ENCODE results near the gene ERCC6L2.

The ERCC6L2 gene, protein sequence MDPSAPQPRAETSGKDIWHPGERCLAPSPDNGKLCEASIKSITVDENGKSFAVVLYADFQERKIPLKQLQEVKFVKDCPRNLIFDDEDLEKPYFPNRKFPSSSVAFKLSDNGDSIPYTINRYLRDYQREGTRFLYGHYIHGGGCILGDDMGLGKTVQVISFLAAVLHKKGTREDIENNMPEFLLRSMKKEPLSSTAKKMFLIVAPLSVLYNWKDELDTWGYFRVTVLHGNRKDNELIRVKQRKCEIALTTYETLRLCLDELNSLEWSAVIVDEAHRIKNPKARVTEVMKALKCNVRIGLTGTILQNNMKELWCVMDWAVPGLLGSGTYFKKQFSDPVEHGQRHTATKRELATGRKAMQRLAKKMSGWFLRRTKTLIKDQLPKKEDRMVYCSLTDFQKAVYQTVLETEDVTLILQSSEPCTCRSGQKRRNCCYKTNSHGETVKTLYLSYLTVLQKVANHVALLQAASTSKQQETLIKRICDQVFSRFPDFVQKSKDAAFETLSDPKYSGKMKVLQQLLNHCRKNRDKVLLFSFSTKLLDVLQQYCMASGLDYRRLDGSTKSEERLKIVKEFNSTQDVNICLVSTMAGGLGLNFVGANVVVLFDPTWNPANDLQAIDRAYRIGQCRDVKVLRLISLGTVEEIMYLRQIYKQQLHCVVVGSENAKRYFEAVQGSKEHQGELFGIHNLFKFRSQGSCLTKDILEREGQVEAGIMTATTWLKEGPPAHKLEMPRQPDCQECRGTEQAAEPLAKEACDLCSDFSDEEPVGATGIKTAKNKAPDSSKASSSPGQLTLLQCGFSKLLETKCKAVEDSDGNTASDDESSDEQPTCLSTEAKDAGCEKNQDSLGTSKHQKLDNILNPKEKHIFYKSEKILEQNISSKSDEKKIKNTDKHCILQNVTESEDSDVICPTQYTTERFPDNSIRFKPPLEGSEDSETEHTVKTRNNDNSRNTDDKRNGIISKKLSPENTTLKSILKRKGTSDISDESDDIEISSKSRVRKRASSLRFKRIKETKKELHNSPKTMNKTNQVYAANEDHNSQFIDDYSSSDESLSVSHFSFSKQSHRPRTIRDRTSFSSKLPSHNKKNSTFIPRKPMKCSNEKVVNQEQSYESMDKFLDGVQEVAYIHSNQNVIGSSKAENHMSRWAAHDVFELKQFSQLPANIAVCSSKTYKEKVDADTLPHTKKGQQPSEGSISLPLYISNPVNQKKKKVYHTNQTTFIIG (N-terminal part only)

DNA sequence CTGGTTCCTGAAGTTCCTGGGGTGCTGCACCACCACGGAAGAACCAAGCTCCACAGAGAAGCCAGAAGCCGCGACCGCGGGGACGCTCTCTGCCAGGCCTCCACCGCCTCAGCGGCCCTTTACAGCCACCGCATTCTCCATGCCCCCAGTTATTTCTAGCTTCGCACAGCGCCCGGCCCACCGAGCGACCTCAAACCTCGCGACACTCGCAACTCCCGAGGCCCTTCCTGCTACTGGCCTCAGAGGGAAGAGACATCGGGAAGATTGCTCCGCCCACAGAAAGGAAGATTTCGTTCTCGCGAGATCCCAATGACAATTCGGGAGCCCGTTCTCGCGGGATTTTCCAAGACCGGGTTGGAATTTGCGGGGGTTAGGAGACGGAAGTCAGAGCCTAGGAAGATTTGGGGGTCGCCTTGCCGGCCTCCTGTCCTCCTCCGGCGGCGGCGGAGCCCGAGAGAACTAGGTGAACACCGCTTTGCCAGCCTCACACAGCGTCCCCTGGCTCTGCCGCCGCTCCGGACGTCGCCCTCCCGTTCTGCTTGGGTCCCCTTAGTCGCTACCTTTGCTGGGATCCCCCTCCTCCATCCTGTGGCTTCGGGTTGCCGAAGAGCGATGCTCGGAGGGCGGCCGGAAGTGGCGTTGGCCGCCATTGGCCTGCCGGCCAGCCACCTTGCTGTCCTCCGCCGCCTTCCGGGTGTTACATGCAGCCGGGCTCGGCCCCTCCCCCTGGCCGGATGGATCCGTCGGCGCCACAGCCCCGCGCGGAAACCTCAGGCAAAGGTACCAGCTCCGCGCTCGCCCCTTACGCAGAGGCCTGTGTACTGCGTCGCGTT, at the start of gene ERCC6L2:
Gene ERCC6L2, plus strand, starts transcription at position 387 of the 833 bp plus-strand sequence. Its CDS starts 348 bp downstream, at position 735.
- DNase-seq, result peak; percentile 96 to 100 (median 98)

DNA sequence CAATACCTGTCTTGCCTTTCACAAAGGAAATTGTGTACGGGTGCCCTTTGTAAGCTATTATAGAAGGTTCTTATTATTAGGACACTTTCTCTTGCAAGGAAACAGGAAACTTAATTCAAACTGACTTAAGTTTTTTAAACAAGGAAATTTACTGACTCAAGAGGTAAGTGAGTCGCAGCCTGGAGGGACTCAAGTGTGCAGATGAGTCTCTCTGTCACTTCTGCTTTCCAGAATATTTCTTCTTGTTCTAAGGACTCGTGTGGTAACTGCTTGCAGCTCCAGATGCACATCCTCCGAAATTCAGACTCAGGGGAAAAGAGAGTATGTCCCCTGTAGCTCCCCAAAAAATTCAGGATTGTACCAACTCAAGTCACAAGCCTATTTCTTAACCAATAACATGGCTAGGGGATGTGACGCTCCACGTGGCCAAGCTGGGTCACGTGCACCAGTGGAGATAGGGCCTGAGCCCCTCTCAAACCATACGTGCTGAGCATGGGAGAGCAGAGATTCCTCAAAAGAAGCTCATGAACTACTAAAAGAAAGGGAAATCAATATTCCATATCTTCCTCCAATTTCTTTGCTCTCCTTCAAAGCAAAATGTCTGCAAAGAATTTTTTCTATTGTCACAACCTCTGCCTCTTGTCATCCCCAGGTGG, 49.2 kb upstream of the ERCC6L2 start:
- DNase-seq, result peak; percentile 20 to 49 (median 25)

DNA sequence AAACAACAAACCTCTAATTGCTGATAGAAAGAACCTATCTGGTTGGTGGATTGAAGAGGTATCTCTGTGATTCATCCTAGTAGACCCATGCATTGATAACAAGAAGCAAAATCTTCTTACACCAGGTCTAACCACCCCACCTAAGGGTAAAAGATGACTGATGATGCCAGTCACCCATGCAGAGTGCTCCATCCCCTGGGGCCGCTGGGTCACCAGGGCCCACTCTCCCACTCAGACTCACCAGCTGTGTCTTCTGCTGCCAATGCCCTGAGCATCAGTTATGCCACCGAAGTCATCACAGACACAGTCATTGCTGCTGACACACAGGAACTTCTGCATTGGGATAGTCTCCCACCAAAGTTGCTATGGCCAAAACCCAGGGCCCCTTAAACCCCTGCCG, 44.7 kb upstream of the ERCC6L2 start:
- DNase-seq, result no peak

DNA sequence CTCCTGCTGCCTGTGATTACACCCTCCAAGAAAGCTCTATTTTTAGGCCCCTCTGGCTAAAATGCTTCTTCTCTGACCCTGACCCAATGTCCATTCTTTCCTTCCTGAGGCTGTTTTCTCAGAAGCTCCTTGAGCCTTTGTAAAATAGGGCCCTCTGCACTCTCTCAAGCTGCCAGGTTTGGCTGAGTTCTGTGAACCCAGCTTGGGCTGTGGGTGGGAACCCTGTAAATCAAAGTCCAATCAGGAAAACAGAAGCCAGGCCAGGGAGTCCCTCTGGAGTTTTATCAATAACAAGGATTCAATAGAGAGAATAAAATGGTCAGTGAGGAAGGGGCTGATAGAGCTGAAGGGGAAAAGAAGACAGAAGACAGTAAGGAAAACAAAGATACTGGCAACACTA, 43.7 kb upstream of the ERCC6L2 start:
- no peak for DNase-seq

DNA sequence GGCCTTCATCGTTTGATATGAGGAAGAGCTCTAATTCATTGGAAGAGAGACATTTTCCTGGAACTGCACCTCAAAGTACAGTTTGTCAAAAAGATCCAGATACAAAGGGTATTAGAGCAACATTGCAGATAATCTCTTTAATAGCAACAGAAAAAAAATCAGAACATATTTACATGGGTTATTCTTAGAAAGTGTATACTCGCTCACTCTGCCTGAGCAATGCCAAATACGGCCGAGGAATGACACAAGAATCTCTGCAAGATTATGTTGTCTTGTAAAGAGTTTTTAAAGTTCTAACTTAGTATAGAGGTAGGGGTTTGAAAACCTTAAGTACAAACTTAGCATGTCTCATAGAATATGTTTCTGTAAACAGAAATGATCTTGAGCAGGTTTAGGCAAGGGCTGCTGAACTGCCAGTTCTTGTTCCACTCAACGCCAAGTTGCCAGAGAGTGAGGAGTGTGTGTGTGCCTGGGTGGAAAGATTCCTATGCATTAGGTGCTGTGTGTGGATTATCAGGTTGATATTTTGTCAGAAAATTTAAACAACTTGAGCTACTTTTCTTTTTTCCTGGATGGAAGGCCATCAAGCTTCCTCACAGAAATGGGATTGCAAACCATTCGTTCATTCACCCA, 41.8 kb upstream of the ERCC6L2 start:
- DNase-seq, result no peak

DNA sequence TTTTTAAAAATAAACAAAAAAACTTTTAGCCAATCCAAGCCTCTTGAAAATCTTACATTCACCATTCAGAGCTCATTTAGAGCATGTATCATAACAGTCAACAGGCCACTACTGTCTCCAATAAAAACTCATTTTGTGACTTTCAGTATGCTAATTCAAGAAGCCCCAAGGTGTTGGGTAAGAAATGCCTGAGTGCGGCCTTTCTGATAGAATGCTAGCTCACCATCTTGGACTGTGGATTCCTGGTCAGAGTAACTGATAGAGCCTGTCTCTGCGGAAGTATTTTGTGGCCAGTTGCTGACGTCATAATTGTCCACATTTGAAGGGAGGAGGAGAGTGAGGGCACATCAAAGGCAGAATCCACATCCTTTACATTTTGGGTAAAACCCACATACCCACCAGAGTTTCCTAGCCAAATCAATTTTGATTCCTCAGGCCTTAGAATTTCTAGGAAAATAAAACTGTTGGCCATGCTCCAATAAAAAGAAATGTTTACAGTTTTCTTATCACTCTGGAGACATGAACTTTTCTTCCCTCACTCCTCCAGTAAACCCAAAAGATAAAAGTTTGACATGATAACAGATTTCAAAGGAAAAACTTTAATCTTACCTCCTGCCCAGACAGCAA, 41.1 kb upstream of the ERCC6L2 start:
- DNase-seq, result no peak

DNA sequence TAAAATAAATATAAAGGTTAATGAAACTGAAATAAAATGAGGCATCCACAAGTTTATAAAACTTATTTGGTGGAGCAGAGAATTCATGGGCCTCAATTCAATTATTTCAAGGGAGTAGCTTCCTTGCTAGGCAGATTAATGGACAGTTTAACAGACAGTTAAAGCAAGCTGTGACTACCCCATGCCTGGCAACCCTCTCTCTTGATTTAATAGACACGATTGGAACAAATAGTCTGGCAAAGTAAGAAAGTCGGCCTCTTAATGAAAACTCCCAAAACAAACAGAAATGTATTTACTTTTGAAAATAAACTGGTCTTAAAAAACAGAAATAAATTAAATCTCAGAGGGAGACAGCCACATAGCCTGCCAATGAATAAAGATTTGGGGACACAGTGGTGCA, 40.1 kb upstream of the ERCC6L2 start:
- no peak for DNase-seq

DNA sequence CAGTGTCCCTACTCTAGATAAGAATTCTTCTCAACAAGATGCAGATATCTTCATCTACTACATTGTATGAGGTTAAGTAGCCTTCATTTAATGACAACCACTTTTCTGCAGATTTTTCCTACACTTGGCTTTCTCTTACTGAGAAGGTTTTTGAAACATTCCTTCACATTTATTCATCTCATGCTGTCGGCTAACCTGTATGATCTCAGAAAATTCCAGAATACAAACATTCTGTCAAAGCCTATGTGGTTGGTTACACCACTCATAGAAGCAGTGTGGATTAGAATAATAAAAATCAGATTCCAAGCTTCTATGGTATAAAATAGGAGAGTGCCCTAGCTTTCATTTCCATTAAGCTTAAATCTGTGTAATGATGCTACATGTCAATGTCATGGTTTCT, 39.4 kb upstream of the ERCC6L2 start:
- no peak for DNase-seq

DNA sequence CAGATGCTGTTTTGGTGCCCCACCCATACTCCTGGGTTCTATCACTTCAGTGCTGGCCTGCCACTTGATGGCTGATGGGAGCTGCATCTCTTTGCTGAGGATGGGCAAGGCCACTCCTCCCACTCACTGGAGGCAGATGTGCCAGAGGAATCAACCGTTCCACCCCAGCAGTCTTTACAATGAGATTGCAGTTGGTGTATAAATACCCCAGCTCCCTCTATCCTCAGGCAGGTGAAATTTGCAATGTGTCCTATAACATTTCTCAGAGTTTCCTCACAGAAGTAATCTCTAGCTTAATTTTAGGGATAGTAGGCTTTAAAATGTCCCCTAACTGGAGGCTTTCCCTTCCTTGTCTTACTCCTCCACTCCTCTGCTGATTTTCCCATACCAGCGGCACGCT, 36.5 kb upstream of the ERCC6L2 start:
- DNase-seq, result no peak

DNA sequence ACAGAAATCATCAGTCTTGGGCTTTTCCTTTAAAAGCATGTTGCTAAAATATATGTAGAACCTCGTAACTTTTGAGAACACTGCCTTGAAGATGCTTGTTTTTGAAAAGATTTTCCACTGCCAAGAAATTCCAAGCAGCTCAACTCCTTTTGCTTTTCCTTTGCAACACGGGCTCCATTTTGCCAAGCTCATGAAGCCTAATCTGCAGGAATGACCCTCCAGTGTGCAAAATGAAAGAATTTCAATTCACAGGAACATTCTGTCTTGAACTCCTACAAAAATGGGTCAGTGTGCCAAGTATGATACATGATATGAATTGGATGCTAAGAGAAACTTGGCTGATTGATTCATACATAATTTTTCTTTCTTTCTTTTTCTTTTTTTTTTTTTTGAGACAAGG, 35.4 kb upstream of the ERCC6L2 start:
- DNase-seq, result no peak

DNA sequence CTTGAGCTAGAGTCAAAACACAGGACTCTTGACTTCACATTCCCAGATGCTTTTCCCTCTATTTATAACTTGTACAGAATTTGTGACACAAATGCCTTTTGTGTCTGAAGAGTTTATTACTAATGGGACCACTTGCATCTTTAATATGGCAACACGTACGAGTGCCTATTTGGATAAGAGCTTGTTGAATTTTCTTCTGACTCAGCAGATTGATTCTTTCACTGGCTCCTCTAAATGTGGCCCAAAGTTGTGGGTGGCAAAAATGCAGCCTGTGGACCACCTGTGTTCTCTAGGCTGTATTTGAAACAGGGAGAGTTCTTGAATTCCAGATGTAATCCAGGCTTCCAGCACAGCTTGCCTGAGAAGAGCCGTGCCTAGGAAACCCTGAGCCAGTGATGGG, 34.1 kb upstream of the ERCC6L2 start:
- no peak for DNase-seq

DNA sequence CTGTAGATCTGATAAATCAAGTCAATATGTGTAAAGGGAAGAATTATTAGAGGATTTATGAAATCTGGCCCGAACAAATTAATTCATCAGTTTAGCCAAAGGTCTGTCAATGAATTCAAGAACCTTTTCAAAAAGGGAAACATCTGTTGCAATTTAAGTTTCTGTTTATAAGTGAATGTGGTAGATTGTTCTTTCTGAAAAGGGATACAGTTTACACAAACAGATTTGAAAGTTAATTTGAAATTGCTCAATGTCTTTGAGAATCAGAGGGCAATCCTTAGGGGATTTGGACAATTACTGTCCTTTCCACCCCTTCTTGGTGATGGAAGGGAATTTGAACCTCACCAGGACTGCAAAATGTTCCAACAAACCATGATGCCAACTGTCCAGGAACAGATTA, 29.7 kb upstream of the ERCC6L2 start:
- DNase-seq, result no peak

DNA sequence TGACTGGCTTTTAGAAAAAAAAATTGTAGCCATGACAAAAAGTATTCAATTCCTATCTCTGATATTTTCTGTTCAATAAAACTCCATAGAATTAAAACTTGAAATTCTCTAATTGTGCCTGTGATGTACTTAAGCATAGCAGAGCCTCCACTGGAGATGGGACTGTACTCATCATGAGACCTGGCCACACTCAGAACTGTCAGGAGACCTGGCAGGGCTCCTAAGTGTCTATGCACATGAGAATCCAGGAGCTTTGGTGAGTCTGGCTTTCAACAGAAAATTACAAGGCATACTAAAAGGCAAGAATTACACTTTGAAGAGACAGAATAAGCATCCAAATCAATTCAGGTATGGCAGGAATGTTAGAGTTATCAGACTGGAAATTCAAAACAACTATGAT, 26.7 kb upstream of the ERCC6L2 start:
- DNase-seq, result no peak

DNA sequence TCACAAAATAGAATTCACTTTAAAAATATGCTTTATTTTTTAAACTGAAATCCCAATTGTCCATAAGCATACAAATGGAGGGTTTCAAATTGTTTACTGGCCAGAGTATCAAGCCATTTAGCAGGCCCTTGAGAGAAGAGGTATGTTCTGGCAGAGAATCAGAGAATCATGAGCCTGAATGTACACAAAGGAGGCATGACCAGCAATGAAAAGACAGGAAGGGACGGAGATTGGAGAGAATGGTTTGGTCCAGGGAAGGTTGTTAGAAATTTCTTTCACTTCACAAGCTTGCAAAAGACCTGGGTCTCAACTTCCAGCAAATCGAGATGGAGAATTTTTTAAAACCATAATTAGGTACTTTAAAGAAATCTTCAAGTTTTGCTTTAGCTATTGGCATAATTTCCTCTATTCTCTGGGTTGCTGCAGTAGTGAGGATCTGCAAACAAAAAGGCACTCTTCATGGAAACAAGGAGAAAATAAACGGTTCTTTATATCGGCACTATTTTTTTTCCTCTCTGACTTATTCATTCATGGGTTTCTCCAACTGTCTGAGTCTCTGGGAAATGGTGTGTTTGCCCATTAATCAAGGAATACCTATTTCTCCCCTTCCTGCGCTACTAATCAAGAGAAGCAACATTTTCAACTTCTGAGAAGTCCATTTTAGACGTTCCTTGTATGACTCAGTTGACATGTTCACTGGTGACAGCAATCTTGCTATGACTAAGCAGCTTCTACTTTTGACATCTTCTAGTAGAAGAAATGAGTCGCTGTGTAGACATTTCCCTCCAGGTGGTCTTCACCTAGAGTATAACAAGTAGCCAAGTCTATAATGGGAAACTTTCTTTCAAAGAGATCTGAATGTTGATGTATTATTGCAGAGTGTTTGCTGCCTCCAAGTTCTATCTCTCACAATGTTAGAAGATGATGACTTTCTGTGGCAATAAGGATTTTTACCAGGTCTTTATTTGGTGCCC, 23.1 kb upstream of the ERCC6L2 start:
- DNase-seq, result peak in 1 of 3 donors; percentile 9

DNA sequence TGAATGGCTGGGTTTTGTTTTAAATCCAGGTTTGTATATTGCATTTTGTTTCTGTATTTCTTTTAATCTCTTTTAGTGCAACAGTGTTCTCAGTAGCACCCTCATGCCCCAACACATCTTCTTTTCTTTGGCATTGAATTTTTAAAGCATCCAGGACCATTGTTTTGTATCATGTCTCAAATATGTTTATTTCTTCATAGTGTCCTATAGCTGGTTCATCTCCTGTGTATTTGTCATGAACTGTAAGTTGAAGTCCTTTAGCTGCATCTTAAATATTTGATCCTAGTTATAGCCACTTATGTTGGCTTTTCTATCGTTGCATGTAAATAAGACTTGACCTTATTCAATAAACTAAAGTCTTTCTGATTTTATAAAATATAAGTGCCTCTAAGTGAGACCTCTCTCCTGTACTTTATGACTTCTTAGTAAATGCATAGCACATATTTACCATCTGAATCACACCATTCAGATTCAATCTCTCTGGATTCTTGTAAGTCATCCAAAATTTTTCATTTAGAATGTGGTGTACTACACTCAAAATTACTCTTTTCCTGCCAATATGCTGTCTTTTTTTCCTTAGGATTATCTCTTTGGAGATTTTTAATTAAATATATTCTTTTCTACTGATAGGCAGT, 21.0 kb upstream of the ERCC6L2 start:
- DNase-seq, result no peak

DNA sequence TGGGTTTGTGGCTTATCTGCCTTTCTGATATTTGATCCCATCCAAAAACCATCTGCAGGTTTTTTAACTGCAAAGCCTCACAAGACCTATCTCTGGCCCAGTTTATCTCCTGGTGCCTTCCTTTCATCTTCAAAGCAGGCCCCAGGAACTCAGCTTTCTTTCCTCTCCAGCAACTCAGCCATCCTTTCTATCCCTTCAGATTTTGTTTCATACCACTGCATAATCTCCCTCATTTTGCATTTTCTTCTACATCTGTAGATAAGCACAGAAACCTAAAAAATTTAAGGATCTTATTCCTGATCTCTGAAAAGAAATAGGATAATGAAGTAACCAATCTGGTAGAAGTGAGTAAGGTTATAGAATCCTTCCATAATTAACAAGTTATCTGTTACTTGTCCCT, 19.5 kb upstream of the ERCC6L2 start:
- DNase-seq, result no peak

DNA sequence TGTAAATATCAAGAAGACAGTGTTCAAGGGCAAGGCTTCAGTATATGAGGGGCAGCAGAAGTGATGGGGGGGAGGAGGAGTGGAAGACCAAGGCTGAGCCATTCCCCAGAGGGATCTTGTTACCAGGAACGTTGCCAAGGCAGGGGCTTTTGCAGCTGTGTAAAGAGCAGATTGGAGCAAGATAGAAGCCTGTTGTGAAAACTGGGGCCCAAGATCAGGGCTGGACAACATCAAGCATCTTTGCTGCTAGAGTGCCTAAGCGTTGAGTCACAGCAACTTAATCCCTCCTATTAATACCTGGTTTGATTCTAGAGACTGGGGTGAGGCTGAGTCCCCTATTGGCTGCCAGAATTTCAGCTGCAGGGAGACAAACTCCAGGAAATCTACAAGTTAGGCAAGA, 18.4 kb upstream of the ERCC6L2 start:
- DNase-seq, result no peak

DNA sequence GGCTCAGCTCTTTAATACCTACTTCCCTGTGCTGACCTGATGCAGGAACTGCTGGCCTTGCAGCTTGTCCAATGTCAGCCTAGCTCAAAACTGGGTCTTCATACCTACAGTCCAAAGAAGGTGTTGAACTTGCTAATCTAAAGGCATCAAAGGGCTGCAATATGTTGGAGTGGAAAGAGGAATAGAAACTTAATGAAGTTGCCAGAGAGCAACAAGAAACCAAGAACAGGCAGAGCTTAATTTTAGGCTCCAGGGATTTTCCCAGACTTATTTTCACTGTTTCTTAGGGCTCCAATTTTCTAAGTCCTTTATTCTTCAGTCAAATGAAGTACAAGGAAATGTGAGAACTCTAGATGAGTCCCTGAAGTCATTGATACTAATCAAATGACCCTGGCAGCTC, 17.6 kb upstream of the ERCC6L2 start:
- DNase-seq, result no peak

DNA sequence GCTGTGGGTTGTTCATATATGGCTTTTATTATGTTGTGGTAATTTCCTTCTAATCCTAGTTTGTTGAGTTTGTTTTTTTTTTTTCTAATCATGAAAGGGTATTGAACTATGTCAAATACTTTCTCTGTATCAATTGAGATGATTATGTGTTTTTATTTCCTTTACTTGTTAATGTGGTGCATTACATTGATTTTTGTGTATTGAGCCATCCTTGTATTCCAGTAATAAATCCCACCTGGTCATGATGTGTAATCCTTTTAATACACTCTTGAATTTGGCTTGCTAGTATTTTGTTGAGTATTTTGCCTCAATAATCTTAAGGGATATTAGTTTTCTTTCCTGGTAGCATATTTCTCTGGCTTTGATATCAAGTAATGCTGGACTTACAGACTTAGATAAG, 13.1 kb upstream of the ERCC6L2 start:
- no peak for DNase-seq
